ENCODE results near the gene MYO10. TPM values are rescaled to one million over a fixed set of nuclear protein-coding genes. Genes with fewer than 3 reads are reported as not detected.

Gene MYO10
- total and polyA plus RNA-seq, 2 experiments from 2014 or later: 119 to 276 TPM

GRCh38 chr5:16826379-16827125, 109.5 kb downstream of the MYO10 start (continued):
- no peak for TF ChIP-seq ZNF462 (CRISPR knock-in tag; IDR thresholded peaks at IDR 0.05)
- no peak for TF ChIP-seq CTCF (conservative IDR thresholded peaks at IDR 0.05; ENCODE audit: low read depth in 2 of 2)

- TF ChIP-seq ZNF114 (CRISPR knock-in tag; IDR thresholded peaks at IDR 0.05): no peak
- TF ChIP-seq NANOG (IDR thresholded peaks at IDR 0.05; ENCODE audit: borderline replicate concordance): no peak
- no peak for TF ChIP-seq POLR2AphosphoS5 (IDR thresholded peaks at IDR 0.05; ENCODE audit: low read depth)
- TF ChIP-seq STAT1 (IDR thresholded peaks at IDR 0.05; ENCODE audit: unreplicated experiment): no peak
- H3K4me3 ChIP-seq: no peak overlapping the region
- H3K27me3 Mint-ChIP-seq (ENCODE audit: insufficient read depth, low read depth, poor library complexity): peaks cover 2% of the 10 kb centered on the region
- H3K27me3 ChIP-seq (ENCODE audit: insufficient read depth): no peaks in the 10 kb centered on the region
- H3K36me3 Mint-ChIP-seq (ENCODE audit: low read depth): peaks cover under 1% of the 10 kb centered on the region; the same call in 1 of the 3 replicates
- H3K27ac Mint-ChIP-seq: no peak overlapping the region
- no peak overlapping the region for H3K4me3 Mint-ChIP-seq
- H3K36me3 ChIP-seq (ENCODE audit: insufficient read depth): no peaks in the 10 kb centered on the region; the same call in 1 of the 2 replicates
- no peaks in the 10 kb centered on the region for H3K9me2 ChIP-seq (ENCODE audit: insufficient read depth)
- no peaks in the 10 kb centered on the region for H3K4me1 Mint-ChIP-seq
- H3F3A ChIP-seq (replicated peaks; ENCODE audit: low read depth): no peaks in the 10 kb centered on the region
- H2AFZ ChIP-seq: no peak overlapping the region
- no peaks in the 10 kb centered on the region for H3K9me3 Mint-ChIP-seq
- peaks cover 6% of the 10 kb centered on the region; the same call in 1 of the 2 replicates for H4K20me1 ChIP-seq (replicated peaks; ENCODE audit: insufficient read depth)
- ATAC-seq (no peak), DNase-seq (ENCODE audit: low spot score) (no peak)
- H3K4me1 ChIP-seq (ENCODE audit: insufficient read depth): no peaks in the 10 kb centered on the region
- no peak overlapping the region for H3K4me2 ChIP-seq
- H3K79me2 ChIP-seq (replicated peaks; ENCODE audit: insufficient read depth): peaks cover 14% of the 10 kb centered on the region; the same call in 1 of the 2 replicates
- no peak overlapping the region for H3K27ac ChIP-seq (ENCODE audit: low read depth)
Observed at GRCh38 chr5:16819522-16820167, 116.4 kb downstream of the MYO10 start.

All from GM23338 (cell line).